ENCODE data around the gene MACROH2A1.

Gene MACROH2A1

GRCh38 chr5:135398855-135399793 is at the start of gene MACROH2A1:
TSS of gene MACROH2A1 (minus strand) at chr5:135399231. CDS start at chr5:135389093, 10,138 bp downstream.
- H3K27ac ChIP-seq, result peak within 1 kb of the TSS; percentile 71 to 97 (median 92)
- peak within 1 kb of the TSS; percentile 73 to 96 (median 81) for H3K4me3 ChIP-seq

DNA sequence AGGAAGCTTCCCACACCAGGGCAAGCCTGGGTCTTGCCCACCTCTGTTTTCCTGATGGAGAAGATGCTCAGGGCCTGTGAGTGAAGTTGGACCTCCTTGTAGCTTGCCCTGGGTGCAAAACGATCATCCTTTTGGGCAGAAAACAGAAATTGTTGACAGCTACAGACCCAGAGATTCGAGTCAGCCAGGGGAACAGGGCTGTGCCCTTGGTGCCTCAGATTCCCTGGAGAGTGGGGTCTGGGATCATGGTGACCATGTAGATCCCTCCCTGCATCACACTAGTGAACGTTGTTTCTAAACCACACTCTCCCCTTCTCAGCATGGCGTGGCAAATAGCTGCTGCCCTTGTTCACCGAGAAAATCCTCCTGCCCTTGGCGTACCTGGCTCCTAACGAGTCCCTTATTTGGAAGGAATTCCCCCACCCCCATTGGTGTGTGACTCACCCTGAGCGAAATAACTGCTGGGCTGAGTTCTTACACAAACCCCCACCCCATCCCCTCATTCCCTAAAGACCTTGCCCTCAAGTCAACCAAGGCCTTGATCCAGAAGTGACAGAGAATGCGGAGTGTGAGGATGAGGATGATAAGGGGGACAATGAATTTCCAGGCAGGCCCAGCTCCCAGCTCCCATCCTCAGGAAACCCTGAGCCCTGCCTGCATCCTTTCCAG is 49.2 kb upstream of the MACROH2A1 start:
- Histone ChIP-seq H3K4me3 (no peak overlapping the region), H3K27ac (no peak overlapping the region)

DNA sequence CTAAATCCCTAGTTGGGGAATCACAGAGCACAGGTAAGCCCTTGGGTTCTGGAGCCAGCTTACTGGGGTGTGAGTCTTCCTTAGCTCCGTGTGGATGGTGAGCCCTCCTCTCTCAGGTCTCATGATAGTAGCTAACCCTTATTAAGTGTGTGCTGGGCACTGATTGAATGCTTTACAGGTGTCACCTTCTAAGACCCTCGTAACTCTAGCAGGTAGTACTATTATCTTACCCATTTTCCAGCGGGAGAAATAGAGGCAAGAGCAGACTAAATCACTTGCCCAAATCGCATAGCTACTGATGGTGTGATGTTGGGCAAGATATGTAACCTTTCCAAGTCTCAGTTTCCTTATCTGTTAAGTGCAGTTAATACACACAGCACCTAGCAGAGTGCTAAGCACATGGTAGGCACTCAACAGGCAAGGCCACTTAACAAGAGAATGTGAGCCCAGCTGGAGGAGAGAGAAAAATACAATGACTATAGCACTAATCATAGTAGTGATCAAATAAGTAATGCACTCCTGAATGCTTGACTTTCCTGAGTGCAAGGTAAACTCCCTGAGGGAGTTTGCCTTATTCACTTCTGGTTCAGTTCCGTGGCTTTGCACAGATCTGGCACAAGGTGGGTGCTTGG is 48.4 kb upstream of the MACROH2A1 start, which contains the start of gene DCANP1:
Gene DCANP1 (minus strand): TSS at position 51 of the 632 bp plus-strand sequence. CDS start 240 bp downstream, outside the sequence.
- Histone ChIP-seq H3K27ac (peak within 1 kb of the TSS in 1 of 21 experiments; percentile 64), H3K4me3 (no peak within 1 kb of the TSS)

- no peak overlapping the region for H3K4me3 ChIP-seq
Measured at GRCh38 chr5:135446615-135447014, 47.6 kb upstream of the MACROH2A1 start.

GRCh38 chr5:135446206-135446605 is 47.2 kb upstream of the MACROH2A1 start:
- Histone ChIP-seq H3K4me3 (no peak overlapping the region), H3K27ac (peak overlapping the region in 1 of 21 experiments; percentile 64)

More at GRCh38 chr5:135446615-135447014, 47.6 kb upstream of the MACROH2A1 start:
- peak overlapping the region in 1 of 21 experiments; percentile 42 for H3K27ac ChIP-seq

GRCh38 chr5:135445306-135445985 is 46.4 kb upstream of the MACROH2A1 start:
- H3K4me3 ChIP-seq, result no peak overlapping the region
- H3K27ac ChIP-seq, result peak overlapping the region in 2 of 21 experiments; percentile 7 to 64

DNA sequence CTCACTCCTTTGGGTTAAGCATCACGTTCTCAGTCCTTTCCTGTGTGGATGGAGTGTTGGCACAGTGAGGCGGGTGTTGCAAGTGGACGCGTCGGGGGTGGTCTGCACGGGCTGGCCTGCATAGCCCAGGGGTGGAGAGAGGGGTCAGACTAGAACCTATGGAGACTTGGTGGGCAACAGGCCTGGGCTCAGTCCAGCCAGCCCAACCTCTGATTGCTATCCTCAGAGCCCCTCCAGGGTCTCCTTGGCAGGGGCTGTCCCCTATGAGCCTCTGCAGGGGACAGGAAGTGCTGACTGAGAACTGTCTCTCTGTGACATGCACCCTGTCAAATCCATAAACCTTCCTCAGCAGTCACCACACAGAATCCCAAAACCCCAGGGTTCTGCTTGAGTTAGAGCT is 45.9 kb upstream of the MACROH2A1 start:
- peak overlapping the region in 2 of 21 experiments; percentile 7 to 64 for H3K27ac ChIP-seq

GRCh38 chr5:135444360-135444759 is 45.3 kb upstream of the MACROH2A1 start:
- Histone ChIP-seq H3K27ac (peak overlapping the region in 1 of 21 experiments; percentile 64), H3K4me3 (no peak overlapping the region)

More for the DNA sequence above, 45.9 kb upstream of the MACROH2A1 start:
- no peak overlapping the region for H3K4me3 ChIP-seq

GRCh38 chr5:135443161-135443960 is 44.3 kb upstream of the MACROH2A1 start:
- Histone ChIP-seq H3K27ac (peak overlapping the region in 1 of 21 experiments; percentile 64), H3K4me3 (no peak overlapping the region)

GRCh38 chr5:135442431-135443160 is 43.6 kb upstream of the MACROH2A1 start:
- Histone ChIP-seq H3K4me3 (no peak overlapping the region), H3K27ac (peak overlapping the region in 1 of 21 experiments; percentile 64)

- H3K27ac ChIP-seq, result peak overlapping the region in 6 of 21 experiments; percentile 13 to 74 (median 38)
- no peak overlapping the region for H3K4me3 ChIP-seq
Measured at GRCh38 chr5:135441919-135442318, 42.9 kb upstream of the MACROH2A1 start.

DNA sequence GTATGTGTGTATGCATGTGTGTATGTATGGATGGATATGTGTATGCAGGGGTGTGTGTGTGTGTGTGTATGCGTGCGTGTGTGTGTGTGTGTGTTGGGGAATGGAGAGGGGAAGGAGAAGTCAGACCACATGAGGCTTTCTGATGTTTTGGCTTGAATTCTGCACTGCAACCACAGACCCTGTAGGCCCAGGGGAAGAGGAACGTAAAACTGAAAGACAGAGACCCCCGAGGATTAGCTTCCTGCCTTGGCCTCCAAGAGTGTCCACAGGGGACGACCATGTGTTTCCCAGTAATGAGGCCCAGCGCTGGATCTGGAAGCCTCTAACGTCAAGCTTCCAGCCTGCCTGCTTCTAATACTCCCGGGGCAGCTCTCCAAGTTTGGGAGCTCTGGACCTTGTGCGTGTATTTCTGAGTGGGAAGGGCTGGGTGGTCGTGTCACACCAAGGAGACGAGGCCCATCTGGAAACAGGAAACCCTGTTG is 42.4 kb upstream of the MACROH2A1 start:
- no peak overlapping the region for H3K4me3 ChIP-seq
- peak overlapping the region in 6 of 21 experiments; percentile 13 to 74 (median 38) for H3K27ac ChIP-seq

DNA sequence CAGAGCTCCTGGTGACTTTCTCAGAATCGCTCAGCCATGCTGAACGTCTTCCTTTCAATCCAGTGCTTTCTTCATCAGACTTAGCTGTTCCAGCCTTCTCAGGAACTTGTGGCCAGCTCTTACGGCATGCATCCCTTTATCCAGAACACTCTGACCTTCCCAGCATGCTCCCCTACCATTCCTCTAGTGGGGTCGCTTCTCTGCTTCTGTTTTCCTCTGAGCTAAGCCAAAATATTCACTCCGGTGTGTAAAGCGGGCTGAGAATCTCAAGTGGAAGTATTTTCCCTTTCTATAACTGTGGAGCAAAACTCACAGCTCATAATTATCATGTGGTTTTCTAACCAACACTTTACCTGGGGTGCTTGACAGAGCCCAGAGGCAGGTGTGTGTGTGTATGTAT is 41.9 kb upstream of the MACROH2A1 start:
- Histone ChIP-seq H3K27ac (peak overlapping the region in 2 of 21 experiments; percentile 5 to 74), H3K4me3 (no peak overlapping the region)

DNA sequence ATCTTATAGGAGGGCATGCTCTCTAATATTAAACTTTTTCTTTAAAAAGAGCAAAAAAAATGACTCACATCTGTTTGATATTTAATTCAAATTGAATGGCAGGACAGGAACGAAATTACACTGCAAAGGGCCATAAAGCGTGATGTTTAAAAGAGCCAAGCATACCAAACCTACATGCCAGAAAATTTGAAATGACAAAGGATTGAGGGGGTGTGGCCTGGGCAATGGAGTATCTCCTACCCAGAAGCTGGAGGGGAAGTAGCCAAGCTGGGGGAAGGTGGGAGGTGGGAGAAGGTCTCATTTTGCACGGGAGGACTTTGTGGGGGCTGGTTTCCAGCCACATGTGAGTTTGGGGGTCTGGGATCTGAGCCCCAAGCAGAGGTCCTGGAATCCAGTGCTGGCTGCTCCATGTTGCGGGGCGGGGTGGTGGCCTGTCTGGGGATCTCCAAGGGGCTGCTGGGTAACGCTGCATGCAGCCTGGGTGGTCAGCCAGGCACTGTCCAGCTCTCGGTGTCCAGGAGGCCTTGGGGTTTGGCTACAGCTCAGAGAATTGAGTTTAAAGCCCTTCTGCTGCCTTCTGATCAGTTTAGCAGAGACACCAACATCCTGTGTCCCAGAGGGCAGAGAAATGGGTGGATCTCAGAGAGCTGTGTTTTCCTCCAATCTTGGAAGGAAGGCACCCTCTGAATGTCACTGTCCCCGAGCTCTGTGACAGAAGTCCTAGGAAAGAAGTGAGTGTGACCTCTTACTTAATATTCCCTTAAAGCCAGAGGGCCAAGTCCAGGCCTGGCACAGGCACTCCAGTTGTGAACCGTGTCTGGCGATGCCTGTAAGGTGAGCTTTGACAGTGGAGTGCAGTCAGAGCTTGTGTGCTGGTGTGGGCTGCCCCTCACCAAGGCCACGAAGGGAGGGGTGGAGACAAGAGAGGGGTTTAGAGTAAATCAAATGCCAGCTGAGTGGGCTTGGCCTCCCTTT is 40.5 kb upstream of the MACROH2A1 start:
- no peak overlapping the region for H3K4me3 ChIP-seq
- H3K27ac ChIP-seq, result peak overlapping the region in 11 of 21 experiments; percentile 10 to 80 (median 30)

- Histone ChIP-seq H3K4me3 (no peak overlapping the region), H3K27ac (peak overlapping the region in 11 of 21 experiments; percentile 9 to 81 (median 70))
Measured at GRCh38 chr5:135438636-135439221, 39.7 kb upstream of the MACROH2A1 start.
